ENCODE measurements around the gene SLC6A6.

GRCh38 chr3:14431452-14431916 is 29.1 kb downstream of the SLC6A6 start:
- no peak for TF ChIP-seq POLR2A (IDR thresholded peaks at IDR 0.05)
- TF ChIP-seq CTCF (IDR thresholded peaks at IDR 0.05) = no peak
